Fibroblast of skin of left biceps (primary cell): ENCODE data around the gene L3MBTL4.

Experiments
- DNase-seq, 2 experiments: peaks; one replicate each; pipeline ENCODE4 v3.0.0-alpha.2; 2013; ENCODE audit warnings: low read depth in 2 of 2

L3MBTL4 gene

GRCh38 chr18:5993938-5994337, 420.8 kb downstream of the L3MBTL4 start:
- DNase-seq, result no peak

DNA sequence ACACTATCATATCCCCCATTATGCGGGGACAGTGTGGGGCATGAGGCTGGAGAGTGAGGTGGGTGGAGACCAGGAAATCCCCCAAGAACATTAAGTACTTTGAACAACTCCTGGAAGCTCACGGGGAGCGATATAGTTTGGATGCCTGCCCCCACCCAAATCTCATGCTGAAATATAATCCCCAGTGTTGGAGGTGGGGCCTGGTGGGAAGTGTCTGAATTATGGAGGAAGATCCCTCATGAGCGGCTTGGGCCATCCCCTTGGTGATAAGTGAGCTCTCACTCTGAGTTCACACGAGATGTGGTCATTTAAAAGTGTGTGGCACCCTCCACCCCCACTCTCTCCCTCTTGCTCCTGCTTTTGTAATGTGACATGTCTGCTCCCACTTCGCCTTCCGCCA, 422.3 kb downstream of the L3MBTL4 start:
- DNase-seq, result no peak

DNA sequence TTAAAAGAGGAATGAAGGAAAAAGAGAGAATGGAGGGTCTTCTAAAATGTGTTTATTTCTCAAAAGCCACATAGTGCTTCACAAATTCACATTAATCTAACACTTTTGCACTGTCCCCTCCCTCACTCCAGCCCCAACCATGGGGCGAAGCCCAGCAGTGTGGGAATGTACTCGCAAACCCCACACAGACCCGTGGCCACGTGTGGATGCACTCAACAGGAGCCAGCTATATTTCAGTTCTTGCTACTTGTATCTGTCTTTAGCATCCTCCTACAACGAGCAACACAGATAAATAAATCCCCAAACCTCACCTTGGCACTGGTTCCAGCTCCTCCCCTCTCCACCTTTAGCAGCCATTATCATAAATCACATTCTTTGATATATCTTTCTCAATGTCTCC, 427.5 kb downstream of the L3MBTL4 start:
- DNase-seq, result no peak

DNA sequence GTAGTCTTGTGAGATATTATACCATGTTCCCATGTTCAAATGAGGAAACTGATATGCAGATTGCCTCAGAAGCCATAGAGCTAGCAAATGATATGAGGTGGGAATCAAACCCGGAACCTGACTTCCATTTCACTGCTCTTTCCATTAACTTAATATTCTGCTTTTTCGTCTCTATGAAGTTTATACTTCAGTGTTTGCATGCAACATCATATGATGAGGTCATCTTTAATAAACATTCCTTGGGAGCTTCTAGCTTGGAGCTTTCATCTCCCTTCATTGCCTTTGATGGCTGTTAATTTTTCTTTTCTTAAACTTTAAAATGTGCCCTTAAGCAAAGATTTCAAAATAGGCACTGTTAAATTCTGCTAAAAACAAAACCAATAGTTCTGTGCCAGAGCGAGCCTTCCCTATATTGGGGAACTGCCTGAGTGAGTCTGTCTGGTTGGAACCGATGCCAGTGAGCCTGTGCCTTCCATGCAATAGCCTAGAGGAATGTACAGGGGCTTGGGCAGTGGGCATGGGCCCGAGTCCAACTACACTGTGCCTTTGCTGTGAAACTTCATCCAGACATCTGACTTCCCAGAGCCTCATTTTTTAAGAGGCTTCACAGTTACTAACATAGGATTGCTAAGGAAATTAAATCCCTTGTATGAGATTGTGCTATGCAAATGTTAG, 428.3 kb downstream of the L3MBTL4 start:
- DNase-seq, result no peak

- peak in 1 of 2 experiments; percentile 7 for DNase-seq
These were observed 430.5 kb downstream of the L3MBTL4 start for GRCh38 chr18:5984245-5984644.

- no peak for DNase-seq
These were observed 431.2 kb downstream of the L3MBTL4 start for GRCh38 chr18:5983488-5983887.

DNA sequence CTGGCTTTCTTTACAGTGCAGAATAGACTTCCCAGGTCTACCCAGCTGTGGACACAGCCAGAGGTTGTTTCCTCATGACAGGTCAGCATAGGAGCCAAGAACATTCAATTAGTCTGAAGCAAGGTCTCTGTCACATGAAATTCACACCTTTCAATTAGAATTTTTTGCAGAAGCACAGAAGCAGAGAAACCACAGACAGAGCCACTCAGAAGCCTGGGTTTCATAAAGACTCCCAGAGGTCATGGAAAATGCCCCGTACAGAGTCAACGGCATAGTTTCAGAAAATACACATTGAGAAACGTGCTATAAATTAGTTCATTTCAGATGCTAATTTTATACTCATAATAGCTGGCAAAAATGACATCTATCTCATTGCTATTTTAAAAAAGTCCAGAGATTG, 432.4 kb downstream of the L3MBTL4 start:
- DNase-seq, result no peak

GRCh38 chr18:5980721-5981120, 434.0 kb downstream of the L3MBTL4 start:
- DNase-seq, result no peak

GRCh38 chr18:5979971-5980457, 434.7 kb downstream of the L3MBTL4 start:
- DNase-seq, result no peak

GRCh38 chr18:5979176-5979888, 435.4 kb downstream of the L3MBTL4 start:
- DNase-seq, result no peak

- no peak for DNase-seq
These were observed 437.7 kb downstream of the L3MBTL4 start for GRCh38 chr18:5977022-5977421.

- peak; percentile 39 to 47 for DNase-seq
These were observed 439.4 kb downstream of the L3MBTL4 start for GRCh38 chr18:5975111-5976002.

DNA sequence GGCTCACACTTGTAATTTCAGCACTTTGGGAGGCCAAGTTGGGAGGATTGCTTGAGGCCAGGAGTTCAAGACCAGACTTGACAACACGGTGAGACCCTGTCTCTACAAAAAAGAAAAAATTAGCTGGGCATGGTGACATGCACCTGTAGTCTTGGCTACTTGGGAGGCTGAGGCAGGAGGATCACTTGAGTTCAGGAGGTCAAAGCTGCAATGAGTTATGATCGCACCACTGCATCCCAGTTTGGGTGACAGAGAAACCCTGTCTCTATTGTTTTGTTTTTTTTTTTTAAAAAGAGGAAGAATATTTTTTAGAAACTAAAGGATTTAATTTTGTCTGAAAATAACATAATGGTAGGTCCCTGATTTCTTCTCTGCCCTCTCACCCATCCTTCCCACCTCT, 440.0 kb downstream of the L3MBTL4 start:
- no peak for DNase-seq

DNA sequence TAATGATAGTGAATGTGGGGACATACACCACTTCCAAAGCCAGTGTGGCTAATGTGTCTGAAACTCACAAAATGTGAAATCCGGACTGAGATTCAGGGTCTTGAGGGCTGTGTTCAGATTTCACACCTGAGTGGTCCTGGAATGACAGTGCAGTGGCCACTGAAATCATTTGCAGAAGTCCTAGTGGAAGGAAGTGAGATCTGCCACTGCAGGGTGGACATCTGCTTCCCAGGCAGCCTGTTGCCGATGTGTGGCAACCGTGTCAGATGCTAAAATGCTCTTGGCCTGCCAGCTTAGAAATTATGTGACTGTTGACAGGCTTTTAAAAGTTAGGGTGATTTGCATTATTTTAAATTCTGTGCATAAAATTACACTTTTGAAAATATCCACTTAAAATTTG, 441.6 kb downstream of the L3MBTL4 start:
- no peak for DNase-seq

DNA sequence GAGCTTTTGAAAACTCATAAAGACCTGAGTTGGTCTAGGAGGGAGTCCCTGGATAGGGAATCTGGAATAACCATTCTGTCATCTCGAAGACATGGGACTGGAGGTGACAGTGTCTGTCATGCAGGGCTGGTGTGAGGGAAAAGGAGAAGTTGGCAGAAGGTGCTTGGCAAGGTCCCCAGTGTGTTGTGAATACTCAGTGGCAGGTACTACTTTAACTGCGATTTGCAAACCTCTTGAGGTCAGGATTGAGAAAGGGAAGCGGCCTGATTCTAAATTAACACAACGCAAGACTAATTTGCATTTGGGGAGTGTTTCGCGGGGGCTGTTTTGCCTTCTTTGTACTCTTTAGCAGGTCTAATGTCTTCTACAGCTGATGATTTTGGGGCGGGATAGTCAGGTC, 442.4 kb downstream of the L3MBTL4 start:
- no peak for DNase-seq

- DNase-seq, result no peak
These were observed 444.7 kb downstream of the L3MBTL4 start for GRCh38 chr18:5969989-5970403.

DNA sequence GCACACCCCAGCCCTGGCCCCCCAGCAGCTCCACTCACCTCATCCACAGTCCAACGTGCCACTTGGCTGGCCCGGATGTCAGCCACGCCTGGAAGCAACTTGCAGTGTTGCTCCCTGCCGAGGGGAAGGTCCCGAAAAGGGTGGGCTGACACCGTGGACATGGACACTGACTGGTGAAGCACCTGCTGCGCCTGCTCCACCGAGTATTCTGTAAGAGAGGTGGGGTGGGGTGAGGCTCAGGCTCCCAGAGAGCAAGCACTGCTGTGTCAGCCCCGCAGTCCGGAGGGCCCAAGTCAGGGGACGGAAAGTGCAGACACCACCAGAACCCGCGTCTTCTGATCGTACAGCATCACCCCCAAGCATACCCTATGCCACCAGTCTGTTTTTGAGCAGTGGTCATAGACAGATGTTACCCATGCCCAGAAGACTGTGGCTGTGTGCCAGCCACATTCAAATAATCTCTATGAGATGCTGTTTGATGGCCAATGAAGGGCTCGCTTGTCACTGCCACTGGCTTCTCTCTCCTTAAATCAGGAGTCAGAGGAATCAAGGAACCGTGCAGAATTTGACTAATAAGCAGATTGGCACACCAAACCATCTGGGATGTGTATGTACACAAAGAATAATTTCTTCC, 445.2 kb downstream of the L3MBTL4 start:
- DNase-seq, result no peak

- no peak for DNase-seq
These were observed 447.0 kb downstream of the L3MBTL4 start for GRCh38 chr18:5967666-5968065.

DNA sequence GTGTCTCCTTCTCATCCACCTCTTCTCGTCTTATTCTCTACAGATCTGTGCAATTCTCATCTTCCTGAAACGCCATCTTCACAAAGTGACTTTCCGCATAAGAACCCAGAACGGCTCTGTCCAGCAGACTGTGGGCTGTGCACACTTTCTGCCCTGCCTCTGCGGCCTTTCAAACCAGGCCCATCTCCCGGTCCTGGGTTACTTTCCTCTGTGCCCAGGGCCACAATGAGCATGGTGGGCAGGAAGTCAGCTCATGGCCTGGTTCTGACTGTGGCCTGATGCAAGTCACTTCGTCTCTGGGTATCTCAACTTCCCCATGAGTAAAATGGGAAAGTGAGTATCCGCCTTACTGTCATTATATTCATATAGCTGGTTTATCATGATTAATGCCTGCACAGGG, 447.7 kb downstream of the L3MBTL4 start:
- DNase-seq, result no peak

DNA sequence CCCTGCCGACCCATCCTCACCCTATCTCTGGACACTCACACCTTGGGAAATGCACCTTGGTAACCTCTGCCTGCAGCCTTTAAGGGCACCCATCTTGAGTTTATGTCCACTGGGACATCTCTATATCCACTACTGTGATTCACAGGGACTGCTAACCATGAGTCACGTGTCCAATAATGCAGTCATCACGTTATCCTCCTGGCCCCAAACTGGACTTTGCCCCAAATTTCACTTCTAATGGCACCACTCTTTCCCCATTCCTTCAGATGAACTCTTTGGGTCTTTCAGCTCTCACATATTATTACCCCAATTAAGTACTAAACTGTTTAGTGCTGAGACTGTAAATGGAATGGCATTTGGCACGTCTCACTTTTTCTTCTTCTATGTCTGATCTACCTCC, 448.2 kb downstream of the L3MBTL4 start:
- DNase-seq, result no peak

DNA sequence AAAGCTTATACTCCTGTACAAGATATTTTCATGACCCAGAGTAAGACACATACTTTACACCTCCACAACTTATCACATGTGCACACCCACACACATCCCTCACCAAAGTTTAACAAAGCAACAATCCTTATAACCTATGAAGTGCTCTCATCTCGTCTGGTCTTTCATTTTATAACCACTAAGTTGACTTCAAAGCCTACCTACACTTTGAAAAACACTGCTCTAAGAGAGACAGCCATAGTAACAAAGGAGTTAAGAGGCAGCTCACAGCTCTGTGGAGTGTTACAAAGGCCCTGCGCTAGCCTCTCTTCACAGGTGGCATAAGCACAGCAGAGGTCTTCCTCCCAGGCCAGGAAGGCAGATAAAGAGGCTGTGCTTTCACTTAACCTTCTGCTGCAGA, 449.7 kb downstream of the L3MBTL4 start:
- no peak for DNase-seq

DNA sequence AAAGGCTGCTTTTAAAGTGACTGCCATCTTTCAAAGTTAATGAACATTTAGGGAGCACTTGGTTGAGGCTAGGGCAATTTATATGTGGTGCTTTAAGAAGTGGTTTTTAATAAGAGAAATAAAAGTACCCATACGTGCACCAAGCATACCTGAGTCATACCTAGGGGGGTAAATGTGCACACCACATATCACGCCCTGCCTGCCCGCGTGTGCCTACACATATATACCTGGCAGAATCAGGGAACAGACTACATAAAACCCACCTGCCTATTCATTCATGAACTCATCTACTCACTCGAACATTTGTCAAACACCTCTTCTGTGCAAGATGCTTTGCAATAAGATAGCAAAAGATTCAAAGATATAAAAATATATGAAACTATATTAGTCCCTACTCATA, 450.1 kb downstream of the L3MBTL4 start:
- DNase-seq, result no peak
